HT1080 (cell line): ENCODE results near the gene ASPSCR1. TPM values are rescaled to one million over a fixed set of nuclear protein-coding genes. Genes with fewer than 3 reads are reported as not detected.

Experiments used
- DNase-seq: peaks from one replicate; pipeline ENCODE4 v3.0.0-alpha.2; 2015; ENCODE audit warnings: low read depth
- total RNA-seq: library from RNA; depleted of rRNA; stranded (reverse); fragments of >200 nt; shearing (Covaris generic); gene quantifications from 2 replicates; pipeline ENCODE4 v1.2.3, GENCODE V29; 2014

ASPSCR1 gene
- total RNA-seq, 1 experiment from 2014 or later = 41.2 TPM

DNA sequence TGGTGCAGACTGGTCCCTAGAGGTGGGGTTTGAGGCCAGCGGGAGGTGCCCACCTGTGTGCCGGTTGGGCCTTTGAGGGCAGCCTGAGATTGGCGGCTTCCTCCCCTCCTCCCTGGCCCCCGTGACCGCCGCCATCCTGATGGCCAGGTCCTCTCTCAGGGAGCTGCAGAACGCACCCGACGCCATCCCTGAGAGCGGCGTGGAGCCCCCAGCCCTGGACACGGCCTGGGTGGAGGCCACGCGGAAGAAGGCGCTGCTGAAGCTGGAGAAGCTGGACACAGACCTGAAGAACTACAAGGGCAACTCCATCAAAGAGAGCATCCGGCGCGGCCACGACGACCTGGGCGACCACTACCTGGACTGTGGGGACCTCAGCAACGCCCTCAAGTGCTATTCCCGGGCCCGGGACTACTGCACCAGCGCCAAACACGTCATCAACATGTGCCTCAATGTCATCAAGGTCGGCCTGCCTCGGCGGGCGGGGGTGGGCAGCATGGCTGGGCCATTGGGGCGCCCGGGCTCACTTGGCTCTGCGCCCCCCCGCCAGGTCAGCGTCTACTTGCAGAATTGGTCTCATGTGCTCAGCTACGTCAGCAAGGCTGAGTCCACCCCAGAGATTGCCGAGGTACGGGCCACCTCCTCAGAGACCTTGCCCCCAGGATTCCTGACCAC, 77.1 kb downstream of the ASPSCR1 start:
- no peak for DNase-seq

DNA sequence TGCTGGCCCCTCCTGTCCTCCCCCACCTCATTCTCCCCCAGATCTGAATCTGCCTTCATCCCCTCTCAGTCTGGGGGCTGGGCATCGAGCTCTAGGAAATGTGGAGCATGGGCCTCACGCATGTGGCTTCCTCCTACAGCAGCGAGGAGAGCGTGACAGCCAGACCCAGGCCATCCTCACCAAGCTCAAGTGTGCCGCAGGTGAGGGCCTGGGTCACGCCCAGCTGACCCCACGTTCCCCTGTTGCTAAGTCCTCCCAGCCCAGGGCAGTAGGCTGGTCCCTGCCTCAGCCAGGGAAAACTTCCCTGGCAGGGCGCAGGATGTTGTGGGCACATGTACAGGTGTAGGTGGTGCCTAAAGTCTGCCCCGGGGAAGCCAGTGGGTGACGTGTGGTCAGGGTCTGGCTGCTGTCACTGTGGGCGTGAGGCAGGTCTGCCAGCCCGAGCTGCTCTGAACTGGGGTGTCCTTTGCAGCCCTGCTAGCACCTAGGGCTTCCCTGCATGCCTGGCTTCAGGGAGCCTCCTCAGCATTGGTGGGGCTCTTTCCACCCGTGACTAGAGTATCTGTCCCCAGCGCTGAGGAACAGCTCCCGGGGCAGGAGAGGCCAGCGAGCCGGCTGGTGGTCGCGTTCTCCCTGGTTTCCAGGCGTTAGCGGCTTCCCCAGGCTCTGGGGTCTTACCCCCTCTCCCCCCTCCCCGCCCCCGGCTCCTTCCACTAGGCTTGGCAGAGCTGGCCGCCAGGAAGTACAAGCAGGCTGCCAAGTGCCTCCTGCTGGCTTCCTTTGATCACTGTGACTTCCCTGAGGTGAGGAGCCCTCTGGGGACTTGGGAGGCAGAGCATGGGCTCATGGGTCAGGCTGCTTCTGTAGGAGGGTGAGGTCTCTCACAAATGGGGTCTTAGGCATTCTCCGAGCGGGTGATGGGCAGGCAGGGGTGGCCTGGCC, 77.9 kb downstream of the ASPSCR1 start:
- DNase-seq = no peak

DNA sequence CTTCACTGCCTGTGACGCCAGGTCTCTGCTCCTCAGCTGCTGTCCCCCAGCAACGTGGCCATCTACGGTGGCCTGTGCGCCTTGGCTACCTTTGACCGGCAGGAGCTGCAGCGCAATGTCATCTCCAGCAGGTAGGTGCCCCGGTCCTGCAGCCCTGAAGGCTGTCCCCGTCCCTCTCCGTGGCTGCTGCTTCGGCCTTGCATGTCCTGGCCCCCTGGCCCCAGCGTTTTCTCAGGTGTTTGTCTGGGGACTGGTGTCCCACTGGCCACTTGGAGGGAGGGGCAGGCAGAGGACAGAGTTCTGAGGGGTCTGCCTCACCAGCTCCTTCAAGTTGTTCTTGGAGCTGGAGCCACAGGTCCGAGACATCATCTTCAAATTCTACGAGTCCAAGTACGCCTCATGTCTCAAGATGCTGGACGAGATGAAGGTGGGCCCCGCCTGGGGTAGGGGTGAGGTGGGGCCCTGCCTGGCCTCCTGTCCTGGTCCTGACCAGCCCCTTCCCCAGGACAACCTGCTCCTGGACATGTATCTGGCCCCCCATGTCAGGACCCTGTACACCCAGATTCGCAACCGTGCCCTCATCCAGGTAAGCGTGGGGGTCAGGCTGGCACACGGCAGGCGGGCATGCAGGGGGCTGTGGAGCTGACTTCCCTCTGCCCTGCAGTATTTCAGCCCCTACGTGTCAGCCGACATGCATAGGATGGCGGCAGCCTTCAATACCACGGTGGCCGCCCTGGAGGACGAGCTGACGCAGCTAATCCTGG, 78.7 kb downstream of the ASPSCR1 start:
- no peak for DNase-seq

DNA sequence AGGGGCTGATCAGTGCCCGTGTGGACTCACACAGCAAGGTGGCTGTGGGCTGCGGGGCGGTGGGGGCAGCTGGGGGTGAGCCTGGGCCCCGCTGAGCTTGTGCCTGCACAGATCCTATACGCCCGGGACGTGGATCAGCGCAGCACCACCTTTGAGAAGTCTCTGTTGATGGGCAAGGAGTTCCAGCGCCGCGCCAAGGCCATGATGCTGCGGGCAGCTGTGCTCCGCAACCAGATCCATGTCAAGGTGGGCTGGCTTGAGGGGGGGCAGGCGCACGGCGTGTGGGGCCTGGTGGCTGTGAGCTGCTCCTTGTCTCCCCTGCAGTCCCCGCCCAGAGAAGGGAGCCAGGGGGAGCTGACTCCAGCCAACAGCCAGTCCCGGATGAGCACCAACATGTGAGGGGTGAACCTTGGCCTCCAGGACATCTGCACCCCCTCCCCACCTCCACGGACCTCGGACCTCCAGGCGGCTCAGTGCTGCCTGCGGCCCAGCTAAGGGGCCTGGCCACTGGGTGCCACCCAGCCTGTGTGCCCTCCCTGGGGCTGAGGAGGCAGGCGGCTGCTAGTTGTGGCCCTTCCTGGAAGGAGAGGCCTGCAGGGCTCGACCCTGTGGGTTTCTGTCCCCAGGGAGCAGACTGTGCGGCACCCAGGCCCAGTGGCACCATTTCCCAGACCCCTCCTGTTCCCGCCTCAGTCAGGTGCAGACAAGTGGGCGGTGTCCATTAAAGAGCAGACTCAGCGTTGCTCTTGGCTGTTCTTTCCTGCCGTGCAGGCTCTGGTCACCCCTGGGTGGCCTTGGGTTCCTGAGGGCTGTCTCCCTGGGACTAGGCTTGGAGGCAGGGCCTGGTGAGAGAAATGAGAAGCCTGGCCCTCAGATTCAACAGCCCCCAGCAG, 79.5 kb downstream of the ASPSCR1 start:
- no peak for DNase-seq

DNA sequence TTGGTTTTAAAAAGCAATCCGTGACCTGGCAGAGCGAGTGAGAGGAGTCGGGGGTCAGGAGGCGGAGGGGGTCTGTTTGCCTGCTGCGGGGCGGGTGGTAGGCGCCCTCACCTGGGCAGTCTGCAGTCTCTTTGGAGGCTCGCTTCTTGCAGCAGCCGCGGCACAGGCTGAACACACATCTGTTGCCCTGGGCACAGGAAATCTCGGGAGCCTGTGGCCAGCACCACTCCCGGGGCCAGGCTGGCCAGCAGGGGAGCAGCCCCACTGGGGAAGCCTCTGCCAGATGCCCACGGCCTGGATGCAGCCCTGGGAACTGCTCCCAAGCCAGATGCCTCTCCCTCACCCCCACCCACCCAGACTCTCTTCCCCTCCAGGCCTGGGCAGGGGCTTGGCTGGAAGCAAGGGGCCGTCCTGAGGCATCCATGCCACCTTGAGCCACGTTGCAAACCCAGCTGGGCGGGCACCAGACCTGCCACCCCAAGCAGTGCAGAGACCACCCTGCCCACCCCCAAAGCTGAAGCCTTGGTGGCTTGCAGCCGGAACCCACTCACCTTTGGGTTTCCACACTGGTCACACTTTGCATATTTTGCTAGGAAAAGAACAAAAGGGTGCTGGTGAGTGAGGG, 80.9 kb downstream of the ASPSCR1 start:
- DNase-seq = no peak

DNA sequence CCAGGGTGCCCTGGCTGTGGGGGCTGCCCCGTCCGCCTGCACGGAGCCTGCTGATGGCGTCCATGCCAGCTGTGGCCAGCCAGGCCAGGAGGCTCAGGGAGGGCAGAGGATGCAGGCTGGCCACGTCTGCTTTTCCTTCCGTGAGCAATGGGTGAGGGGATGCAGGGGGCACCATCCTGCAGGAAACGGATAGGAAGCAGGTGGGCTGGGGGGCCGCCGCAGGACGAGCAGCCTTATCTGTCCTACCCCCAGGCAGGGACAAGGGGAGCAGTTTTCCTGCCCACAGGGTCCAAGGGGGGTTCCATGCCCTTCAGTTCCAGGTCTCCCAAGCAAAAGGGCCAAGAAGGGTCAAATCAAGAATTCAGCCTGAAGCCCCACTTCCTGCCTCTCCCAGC, 81.4 kb downstream of the ASPSCR1 start:
- no peak for DNase-seq

DNA sequence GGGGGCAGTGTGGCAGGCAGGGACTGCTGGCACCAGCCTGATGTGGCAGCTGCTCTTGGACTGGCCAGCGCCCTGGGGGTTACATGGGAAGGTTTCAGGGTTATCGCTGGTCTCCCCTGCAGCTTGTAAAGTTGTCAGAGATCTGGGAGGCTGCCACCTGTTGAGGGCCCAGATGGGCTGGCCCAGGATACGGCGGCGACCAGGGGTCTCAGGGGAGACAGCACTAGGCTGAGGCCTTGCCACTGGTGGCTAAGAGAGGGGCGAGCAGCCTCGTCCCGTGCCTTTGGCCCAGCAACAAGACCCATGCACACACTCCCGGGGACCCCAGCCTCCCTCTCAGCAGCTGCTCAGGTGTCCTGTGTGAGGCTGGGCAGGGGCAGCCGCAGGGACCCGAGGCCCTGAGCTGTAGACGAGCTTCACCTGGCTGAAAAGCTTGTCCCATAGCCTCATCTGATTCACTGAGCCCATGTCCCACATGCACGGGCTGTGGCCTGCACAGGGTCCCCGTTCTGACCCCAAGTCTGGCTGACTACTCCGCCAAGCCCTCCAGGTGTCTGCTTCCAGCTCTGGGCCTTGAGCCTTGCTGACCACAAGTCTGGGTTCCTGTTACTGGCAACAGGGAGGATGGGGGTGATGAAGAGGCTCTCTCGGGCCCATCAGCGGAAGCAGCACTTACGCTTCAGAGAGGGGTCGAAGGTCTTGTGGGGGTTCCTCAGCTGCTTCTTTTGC, 82.0 kb downstream of the ASPSCR1 start:
- no peak for DNase-seq

DNA sequence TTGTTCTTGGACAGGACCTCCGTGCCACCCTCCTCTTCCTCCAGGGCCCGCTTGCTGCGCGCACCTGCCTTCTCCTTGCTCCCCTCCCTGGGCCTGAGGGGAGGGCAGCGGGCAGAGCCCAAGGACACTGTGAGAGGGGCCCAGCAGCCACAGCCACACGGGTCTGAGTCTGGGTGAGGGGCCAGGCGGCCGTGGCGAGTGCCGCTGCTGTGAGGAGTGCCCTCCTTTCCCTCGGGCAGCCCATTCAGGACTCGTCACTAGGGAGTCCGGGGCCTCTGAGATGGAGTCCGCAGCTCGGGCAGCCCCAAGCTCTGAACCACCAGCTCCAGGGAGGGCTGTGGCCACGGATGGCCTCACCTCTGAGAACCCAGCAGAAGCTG, 82.6 kb downstream of the ASPSCR1 start:
- no peak for DNase-seq

DNA sequence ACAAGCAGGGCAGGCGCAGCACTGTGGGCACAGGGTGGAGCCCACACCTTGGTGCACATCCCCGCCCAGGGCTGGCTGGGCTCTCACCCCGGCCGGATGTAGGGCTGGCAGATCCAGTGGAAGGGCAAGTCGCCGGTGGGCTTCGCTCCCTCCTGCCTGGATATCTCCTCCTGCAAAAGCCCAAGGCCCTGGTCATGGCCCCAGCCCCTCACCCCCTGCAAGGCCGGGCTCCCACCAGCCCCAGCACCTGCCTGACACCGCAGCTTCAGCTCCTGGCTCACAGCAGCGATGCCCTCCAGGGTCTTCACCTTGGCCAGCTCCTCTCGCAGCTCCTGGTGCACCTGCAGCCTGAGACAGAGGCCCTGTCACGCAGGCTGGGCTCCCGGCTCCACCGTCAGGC, 83.2 kb downstream of the ASPSCR1 start:
- DNase-seq = no peak

DNA sequence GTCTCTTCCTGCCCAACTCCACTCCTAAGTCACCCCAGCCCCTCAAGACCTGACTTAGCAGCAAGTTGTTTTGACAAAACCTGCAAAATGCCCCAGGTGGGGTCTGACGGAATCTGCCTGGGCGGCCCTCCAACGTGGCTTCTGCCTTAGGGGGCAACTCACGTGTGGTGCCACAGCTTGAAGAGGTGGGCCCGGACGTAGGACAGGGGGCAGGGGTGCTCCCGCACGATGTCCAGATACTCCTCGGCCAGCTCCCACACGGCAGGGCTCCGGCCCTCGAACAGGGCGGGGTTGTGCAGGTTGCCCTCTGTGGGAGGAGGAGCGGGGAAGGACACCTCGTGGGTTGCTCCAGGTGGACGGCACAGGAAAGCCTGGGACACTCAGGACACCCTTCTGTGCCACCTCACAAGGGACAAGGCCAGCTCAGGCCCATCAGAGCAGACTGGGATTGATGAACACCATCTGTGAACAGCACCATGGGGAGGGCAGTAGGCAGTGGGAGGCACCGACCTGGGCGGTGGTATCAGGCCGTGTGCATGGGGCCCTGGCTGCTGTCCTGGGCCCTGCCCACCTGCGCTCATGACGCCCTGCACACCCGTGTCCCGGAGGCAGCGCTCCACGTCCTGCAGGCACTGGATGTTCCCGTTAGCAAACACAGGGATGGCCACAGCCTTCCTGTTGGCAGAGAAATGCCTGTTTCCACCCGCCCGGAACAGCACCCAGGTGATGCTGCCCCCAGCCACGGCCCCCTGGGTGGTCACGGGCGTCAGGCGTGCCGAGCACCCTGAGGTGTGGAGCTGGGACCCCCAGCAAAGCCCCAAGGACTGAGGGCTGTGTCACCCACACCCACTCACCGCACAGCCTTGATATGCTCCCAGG, 83.9 kb downstream of the ASPSCR1 start:
- no peak for DNase-seq

DNA sequence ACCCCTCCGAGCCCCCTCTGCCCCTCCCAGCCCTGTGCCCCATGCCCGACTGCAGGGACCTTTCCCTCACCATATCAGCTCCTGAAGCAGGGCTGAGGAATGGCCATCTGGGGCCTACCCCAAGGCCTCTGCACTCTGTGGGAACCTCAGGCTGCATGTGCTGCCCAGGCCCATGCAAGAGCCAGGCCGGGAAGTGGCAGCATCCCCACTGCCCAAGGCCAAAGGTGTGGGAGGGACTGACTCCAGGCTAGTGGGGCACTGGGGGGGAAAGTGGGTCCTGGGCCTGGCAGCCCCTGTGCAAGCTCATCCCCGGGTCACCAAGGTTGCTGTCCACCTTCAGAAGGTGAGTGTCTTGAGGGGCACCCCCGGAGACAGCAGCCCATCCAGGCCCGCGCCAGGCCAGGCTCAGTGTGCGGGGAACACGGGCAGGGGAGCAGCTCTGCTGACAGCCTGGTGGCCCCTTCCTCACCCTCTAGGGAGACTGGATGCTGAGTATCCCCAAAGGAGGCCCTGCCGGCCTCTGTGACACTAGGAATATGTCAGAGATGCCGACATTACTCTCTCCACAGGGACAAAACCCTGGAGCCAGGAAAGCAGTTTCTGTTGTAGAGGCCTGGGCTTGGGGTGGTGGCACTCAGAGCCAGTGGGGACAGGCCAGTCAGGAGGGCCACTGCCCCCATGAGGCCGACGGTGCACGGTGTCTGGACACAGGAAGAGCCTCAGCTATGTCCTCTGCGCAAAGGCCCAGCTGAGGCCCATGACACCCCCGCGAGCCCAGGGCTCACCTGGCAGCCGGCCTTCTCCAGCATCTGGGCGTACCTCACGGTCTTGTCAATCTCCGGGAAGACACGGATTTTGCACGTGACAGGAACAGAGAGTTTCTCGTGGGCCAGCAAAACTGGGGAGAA, 84.9 kb downstream of the ASPSCR1 start:
- no peak for DNase-seq

DNA sequence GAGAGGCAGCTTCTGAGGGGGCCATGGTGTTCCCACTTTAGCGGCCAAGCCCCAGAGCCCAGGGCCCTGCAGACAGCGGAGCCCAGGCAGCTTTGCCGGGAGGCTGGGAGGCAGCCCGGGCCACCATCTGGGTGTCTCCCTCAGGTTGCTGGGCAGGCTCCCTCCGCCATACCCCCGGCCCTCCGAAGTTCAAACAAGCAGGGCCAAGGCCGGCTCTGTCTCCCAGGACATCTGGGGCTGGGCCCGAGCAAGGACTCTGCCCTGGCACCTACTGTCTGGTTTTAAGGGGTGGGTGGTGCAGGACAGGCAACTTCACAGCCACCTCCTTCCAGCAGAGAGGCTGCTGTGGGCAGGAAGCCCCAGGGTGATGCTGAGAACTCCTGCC, 85.5 kb downstream of the ASPSCR1 start:
- no peak for DNase-seq

DNA sequence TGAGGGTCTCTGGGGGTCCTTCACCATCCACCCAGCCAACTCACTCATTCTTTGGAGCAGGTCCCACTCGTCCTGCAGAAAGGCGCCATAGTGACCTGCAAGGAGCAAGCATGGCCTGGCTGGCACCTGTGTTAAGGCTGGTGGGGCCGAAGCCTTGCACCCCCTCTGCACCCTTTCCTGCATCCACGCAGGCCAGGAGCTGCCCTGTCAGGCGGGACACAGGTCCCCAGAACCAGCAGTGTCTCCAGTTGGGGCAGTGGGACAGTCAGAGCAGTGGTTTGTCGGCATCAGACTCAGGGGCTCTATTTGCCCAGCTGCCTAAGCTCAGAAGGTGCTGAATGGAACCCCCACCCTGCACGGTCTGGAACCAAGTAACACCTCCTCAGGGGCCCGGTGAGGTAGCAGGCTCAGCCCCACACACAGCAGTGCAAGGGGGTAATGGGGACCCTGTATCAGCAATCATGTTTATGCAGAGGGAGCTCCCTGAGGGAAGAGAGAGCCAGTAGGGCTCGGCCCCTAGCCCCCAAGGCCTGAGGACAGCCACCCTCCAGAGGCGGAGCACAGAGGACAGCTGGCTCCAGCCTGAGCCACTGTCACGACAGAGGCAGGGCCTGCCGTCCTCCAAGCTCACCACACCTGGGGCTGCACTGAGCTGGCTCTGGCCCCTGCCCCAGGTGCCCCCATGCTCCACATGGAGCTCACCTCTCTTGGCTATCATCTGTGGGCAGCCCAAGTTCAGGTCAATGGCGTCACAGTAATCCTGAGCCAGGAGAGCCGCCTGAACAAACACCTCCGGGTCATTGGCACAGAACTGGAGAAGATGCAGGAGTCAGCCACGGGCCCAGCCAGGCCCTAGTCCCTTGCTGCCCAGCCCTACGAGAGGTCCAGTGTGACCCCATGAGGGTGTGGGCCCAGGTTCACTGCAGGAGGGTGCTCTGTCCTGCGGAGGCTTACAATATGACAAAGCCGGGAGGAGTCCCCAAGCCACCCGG, 86.3 kb downstream of the ASPSCR1 start:
- no peak for DNase-seq

DNA sequence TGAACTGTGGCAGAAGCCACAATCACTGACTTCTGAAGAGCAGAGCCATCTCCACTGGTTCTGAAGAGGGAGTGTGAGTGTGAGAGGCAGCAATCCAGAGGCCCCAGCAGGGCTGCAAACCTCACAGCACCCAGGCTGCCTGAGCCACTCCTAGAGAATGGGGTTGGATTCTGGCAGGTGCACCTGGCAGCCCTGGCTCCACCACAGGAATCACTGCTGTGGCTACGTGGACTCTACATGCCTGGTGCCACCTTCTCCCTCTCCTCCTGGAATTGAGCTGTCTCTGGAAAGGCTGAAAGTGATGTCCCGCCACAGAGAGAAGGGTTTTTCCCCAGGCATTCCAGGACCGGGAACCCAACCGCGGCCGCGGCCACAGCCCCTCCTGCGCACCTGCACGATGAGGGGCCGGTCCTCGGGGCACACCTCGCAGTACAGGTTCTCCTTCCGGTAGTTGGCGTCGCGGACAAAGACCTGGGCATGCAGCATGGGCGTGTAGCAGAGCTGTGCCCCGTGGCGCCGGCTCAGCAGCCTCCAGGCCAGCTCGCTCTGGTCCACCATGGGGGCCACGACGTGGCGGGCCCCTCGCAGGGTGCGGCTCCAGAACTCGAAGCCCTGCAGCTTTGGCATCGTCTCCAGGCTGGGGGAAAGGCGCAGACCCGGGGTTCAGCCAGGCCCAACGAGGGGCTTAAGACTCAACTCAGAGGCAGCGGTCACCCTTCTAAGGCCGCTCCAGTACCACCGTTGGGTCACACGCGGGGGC, 87.2 kb downstream of the ASPSCR1 start:
- no peak for DNase-seq

DNA sequence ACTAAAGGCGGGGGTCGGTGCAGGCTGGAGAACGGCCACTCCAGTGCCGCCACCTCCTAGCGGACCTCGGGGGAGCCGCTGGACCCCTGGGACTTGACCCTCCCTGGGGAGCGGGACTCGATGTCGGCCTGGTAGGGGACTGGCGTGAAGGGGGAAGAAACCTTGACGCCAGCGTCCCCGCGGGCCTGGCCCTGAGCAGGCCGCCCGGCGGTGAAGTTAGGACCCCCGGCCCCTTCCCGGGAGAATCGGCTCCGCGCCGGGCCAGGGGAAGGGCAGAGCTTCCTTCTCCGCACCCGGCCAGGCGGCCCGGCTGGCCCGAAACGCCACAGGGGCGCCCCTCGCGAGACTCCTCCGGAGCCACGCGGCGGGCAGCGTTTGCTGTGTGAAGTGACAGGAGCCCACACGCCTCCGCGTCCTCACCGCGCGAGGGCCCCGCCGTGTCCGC, 87.8 kb downstream of the ASPSCR1 start:
- DNase-seq = no peak
